ENCODE results near the gene MEX3B. TPM values are rescaled to one million over a fixed set of nuclear protein-coding genes. Genes with fewer than 3 reads are reported as not detected.
A peak's percentile ranks its signal among the peaks of the same experiment; 100 is the strongest.

MEX3B gene
- total RNA-seq, 2 donors from 2014 or later, result 1.9 to 2.4 TPM

GRCh38 chr15:82043796-82044372 lies 1.9 kb downstream of the MEX3B start:
- DNase-seq (ENCODE audit: low spot score), result no peak
- Histone ChIP-seq H3K27me3 (no peaks in the 10 kb centered on the region), H3K27ac (peak overlapping the region in 1 of 2 donors; percentile 96), H3K4me3 (peak overlapping the region; percentile 72 to 93), H3K36me3 (no peaks in the 10 kb centered on the region), H3K4me1 (peaks cover 0 to 36% of the 10 kb centered on the region in 2 donors), H3K9me3 (no peaks in the 10 kb centered on the region)
- no peak for TF ChIP-seq CTCF (IDR thresholded peaks at IDR 0.05)

GRCh38 chr15:82043130-82043673 lies 2.6 kb downstream of the MEX3B start:
- H3K27ac ChIP-seq, result peak overlapping the region in 1 of 2 donors; percentile 96
- TF ChIP-seq CTCF (IDR thresholded peaks at IDR 0.05), result no peak
- H3K27me3 ChIP-seq, result no peaks in the 10 kb centered on the region
- H3K36me3 ChIP-seq, result no peaks in the 10 kb centered on the region
- H3K4me1 ChIP-seq, result peaks cover 0 to 36% of the 10 kb centered on the region in 2 donors
- peak overlapping the region in 1 of 2 donors; percentile 93 for H3K4me3 ChIP-seq
- no peaks in the 10 kb centered on the region for H3K9me3 ChIP-seq
- DNase-seq (ENCODE audit: low spot score), result no peak

- H3K27me3 ChIP-seq, result no peaks in the 10 kb centered on the region
- H3K4me3 ChIP-seq, result no peak overlapping the region
- no peaks in the 10 kb centered on the region for H3K9me3 ChIP-seq
- TF ChIP-seq CTCF (IDR thresholded peaks at IDR 0.05), result no peak
- DNase-seq (ENCODE audit: low spot score), result no peak
- H3K36me3 ChIP-seq, result no peaks in the 10 kb centered on the region
- H3K4me1 ChIP-seq, result peaks cover 0 to 28% of the 10 kb centered on the region in 2 donors
- H3K27ac ChIP-seq, result peak overlapping the region; percentile 16 to 37
These were observed 5.0 kb downstream of the MEX3B start for GRCh38 chr15:82040862-82041261.

- DNase-seq (ENCODE audit: low spot score), result no peak
- H3K27me3 ChIP-seq, result no peaks in the 10 kb centered on the region
- H3K36me3 ChIP-seq, result no peaks in the 10 kb centered on the region
- H3K9me3 ChIP-seq, result no peaks in the 10 kb centered on the region
- peak overlapping the region in 1 of 2 donors; percentile 37 for H3K27ac ChIP-seq
- H3K4me1 ChIP-seq, result peaks cover 0 to 28% of the 10 kb centered on the region in 2 donors
- no peak overlapping the region for H3K4me3 ChIP-seq
- no peak for TF ChIP-seq CTCF (IDR thresholded peaks at IDR 0.05)
These were observed 5.4 kb downstream of the MEX3B start for GRCh38 chr15:82040390-82040789.

GRCh38 chr15:82039871-82040270 lies 5.9 kb downstream of the MEX3B start:
- DNase-seq (ENCODE audit: low spot score), result no peak
- Histone ChIP-seq H3K4me3 (no peak overlapping the region), H3K27ac (no peak overlapping the region), H3K27me3 (no peaks in the 10 kb centered on the region), H3K36me3 (no peaks in the 10 kb centered on the region), H3K4me1 (peaks cover 0 to 28% of the 10 kb centered on the region in 2 donors), H3K9me3 (no peaks in the 10 kb centered on the region)
- no peak for TF ChIP-seq CTCF (IDR thresholded peaks at IDR 0.05)

- H3K27me3 ChIP-seq, result no peaks in the 10 kb centered on the region
- no peak for TF ChIP-seq CTCF (IDR thresholded peaks at IDR 0.05)
These were observed 9.4 kb downstream of the MEX3B start for GRCh38 chr15:82036461-82036860.

More at GRCh38 chr15:82036461-82036860, 9.4 kb downstream of the MEX3B start:
- no peak for DNase-seq (ENCODE audit: low spot score)
- H3K4me1 ChIP-seq, result peaks cover 0 to 11% of the 10 kb centered on the region in 2 donors
- no peaks in the 10 kb centered on the region for H3K9me3 ChIP-seq
- H3K27ac ChIP-seq, result no peak overlapping the region
- H3K4me3 ChIP-seq, result no peak overlapping the region
- H3K36me3 ChIP-seq, result no peaks in the 10 kb centered on the region
